Measurements from ENCODE around the gene SLC25A21.

DNA sequence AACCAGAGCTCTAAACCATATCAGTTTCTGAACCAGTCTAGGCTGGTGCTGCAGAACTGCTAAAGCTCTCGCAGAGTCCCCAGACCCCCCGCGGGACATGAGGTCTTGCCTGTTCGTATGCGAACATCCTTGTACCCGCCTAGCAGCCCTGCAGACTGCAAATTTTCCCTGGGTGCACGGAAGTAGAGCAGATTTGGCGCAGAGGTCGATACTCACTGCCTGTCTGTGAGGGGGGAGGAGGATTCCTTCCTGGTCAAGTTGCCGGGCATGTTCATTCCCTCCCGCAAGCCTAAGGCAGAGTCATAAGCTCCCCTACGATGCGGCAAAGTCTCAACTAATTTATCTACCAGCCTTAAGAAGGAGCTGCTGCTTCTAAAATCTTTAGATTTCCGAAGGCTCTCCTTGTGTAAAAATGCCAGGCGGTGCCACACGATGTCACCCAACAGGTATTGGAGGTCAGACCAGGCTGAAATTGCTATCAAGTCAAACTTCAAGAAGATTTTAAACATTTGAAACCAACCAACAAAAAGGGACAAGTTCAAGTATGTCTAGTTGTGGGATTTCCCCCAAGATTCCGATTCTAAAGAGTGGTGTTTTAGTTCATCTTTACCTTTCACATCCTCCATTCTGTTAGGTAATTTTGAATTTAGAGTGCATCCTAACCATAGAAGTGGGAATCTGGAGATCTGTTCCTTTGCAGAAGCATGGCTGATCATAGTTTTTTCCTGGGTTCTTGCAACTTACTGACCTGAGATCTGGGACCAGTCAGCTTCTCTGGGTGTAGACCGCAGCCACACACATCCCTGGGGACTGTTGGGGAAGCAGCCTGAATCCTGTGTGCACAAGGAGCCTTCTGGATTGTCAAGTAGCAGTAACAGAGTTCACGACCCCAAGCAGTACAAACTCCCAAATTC is 512.3 kb downstream of the SLC25A21 start:
- TF ChIP-seq, protein P1, sequence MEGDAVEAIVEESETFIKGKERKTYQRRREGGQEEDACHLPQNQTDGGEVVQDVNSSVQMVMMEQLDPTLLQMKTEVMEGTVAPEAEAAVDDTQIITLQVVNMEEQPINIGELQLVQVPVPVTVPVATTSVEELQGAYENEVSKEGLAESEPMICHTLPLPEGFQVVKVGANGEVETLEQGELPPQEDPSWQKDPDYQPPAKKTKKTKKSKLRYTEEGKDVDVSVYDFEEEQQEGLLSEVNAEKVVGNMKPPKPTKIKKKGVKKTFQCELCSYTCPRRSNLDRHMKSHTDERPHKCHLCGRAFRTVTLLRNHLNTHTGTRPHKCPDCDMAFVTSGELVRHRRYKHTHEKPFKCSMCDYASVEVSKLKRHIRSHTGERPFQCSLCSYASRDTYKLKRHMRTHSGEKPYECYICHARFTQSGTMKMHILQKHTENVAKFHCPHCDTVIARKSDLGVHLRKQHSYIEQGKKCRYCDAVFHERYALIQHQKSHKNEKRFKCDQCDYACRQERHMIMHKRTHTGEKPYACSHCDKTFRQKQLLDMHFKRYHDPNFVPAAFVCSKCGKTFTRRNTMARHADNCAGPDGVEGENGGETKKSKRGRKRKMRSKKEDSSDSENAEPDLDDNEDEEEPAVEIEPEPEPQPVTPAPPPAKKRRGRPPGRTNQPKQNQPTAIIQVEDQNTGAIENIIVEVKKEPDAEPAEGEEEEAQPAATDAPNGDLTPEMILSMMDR (IDR thresholded peaks at IDR 0.05 in 8 of 11, conservative IDR thresholded peaks at IDR 0.05 in 3 of 11) = no peak
- TF ChIP-seq POLR2AphosphoS5 (IDR thresholded peaks at IDR 0.05) = no peak
